ENCODE measurements around the gene HAUS7.

DNA sequence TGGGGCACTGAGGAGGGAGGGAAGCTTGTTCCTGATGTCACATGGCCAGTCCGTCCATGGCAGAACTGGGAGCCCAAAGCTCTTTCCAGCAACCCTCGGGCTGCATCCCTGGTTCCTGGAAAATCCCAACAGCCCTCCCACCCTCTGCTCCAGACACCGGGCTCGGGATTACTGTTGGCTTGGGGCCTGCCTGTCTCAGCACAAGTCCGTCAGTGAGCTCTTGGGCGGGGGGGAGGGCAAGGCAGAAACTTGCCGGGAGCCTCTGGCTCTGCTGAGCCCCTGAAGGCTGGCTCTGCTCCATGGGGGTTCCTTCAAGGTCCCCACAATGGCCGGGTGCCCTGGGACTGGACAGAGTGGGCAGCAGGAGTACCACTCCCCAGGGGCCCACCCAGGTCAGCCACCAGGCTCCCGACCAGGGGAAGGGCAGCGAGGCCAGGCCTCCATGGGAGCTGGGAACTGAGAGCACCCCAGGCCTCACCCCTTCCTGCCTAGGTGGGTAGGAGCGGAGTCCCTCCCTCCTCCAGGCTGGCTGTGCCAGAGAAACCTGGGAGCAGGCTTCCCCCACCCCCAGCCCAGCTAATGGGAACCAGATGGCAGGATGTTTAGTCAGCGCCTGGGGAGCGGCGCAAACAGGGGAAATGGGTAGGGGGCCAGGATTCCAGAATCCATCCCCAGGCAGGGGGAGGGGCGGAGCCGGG lies 6.4 kb upstream of the HAUS7 start:
- TF ChIP-seq EZH2 (IDR thresholded peaks at IDR 0.05; ENCODE audit: insufficient read depth, poor library complexity, severe bottlenecking) (no peak), EZH2phosphoT487 (IDR thresholded peaks at IDR 0.05; ENCODE audit: insufficient read depth, low read depth) (no peak)
